T-helper 17 cell (primary cell): Measurements from ENCODE around the gene ADAMTS12. TPM values are rescaled to one million over a fixed set of nuclear protein-coding genes. Genes with fewer than 3 reads are reported as not detected.

ENCODE experiments used
- ATAC-seq: fragments of 150-1000 bp; cut with Tn5 transposase; 2 replicates; pipeline ENCODE4 v1.10.0; 2021; ENCODE audit warnings: mild to moderate bottlenecking, moderate library complexity
- DNase-seq, 3 donors: peaks; one replicate each; pipeline versions ENCODE4 v3.0.0 to v3.0.0-alpha.2; 2020 to 2021
- H3K9me3 ChIP-seq: one replicate; pipeline ENCODE4 v1.7.0; 2013; ENCODE audit warnings: low read length, mild to moderate bottlenecking; ENCODE audit not compliant: control insufficient read depth, poor library complexity, severe bottlenecking
- H3K27ac Mint-ChIP-seq: one replicate; pipeline ENCODE4 v1.8.0; 2022; ENCODE audit warnings: mild to moderate bottlenecking, moderate library complexity, mixed read lengths
- H3K27me3 Mint-ChIP-seq: one replicate; pipeline ENCODE4 v1.8.0; 2022; ENCODE audit warnings: mixed read lengths
- H3K36me3 Mint-ChIP-seq: one replicate; pipeline ENCODE4 v1.8.0; 2022; ENCODE audit warnings: low read depth, mixed read lengths
- H3K4me1 Mint-ChIP-seq: one replicate; pipeline ENCODE4 v1.8.0; 2022; ENCODE audit warnings: mild to moderate bottlenecking, mixed read lengths
- H3K4me3 Mint-ChIP-seq: one replicate; pipeline ENCODE4 v1.8.0; 2022; ENCODE audit warnings: mild to moderate bottlenecking, moderate library complexity, mixed read lengths
- total RNA-seq, 4 donors: library from RNA in 2 of 4; stranded (reverse) in 2 of 4; gene quantifications; one replicate each; pipeline ENCODE4 v1.2.3 and lab custom pipeline; 2022 to 2026

The ADAMTS12 gene, protein sequence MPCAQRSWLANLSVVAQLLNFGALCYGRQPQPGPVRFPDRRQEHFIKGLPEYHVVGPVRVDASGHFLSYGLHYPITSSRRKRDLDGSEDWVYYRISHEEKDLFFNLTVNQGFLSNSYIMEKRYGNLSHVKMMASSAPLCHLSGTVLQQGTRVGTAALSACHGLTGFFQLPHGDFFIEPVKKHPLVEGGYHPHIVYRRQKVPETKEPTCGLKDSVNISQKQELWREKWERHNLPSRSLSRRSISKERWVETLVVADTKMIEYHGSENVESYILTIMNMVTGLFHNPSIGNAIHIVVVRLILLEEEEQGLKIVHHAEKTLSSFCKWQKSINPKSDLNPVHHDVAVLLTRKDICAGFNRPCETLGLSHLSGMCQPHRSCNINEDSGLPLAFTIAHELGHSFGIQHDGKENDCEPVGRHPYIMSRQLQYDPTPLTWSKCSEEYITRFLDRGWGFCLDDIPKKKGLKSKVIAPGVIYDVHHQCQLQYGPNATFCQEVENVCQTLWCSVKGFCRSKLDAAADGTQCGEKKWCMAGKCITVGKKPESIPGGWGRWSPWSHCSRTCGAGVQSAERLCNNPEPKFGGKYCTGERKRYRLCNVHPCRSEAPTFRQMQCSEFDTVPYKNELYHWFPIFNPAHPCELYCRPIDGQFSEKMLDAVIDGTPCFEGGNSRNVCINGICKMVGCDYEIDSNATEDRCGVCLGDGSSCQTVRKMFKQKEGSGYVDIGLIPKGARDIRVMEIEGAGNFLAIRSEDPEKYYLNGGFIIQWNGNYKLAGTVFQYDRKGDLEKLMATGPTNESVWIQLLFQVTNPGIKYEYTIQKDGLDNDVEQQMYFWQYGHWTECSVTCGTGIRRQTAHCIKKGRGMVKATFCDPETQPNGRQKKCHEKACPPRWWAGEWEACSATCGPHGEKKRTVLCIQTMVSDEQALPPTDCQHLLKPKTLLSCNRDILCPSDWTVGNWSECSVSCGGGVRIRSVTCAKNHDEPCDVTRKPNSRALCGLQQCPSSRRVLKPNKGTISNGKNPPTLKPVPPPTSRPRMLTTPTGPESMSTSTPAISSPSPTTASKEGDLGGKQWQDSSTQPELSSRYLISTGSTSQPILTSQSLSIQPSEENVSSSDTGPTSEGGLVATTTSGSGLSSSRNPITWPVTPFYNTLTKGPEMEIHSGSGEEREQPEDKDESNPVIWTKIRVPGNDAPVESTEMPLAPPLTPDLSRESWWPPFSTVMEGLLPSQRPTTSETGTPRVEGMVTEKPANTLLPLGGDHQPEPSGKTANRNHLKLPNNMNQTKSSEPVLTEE (N-terminal part only)
- total RNA-seq (not detected), total RNA-seq (lab: John Stamatoyannopoulos, UW) (0 reads per million in 2 donors)

DNA sequence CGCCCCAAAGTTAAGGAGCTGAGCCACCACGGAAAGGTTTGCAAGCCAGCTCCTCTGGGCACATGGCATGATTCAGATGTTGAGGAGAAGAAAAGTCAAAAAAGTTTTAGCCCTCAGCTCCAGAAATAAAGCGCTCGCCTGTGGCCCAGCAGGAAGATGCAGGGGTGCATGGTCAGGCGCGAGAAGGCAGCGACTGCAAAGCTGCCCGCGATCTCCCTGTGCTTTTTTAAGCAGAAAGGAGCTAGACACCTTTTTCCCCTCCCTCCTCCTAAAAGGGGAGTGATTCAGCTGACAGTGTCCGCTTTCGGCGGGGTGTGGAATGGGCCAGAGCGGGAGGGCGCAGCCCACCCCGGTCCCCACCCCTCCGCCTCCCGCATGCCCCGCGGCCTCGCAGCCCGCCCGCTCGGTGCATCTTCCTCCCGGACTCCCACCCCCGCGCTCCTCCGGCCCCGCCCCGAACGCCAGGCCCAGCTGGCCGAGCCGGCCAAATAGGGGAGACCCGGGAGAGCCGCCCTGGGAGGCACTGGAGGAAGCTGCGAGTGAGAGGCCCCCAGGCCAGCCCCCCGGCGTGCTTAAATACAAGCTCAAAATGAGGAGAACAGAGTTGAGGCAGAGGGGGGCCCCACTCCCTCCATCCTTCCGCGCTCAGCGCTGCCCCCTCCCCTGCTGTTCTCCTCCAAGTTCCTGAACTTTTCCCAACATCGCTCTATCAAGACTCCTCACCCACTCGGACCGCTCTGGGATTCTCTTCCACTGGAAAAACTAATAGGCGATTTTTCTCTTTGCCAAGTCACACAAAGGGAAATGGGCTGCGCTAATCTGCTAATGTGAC, at the start of gene ADAMTS12:
Gene ADAMTS12 (minus strand): TSS at position 203 of the 832 bp plus-strand sequence. CDS start 134 bp downstream, at position 69.
- H3K4me3 Mint-ChIP-seq, result peak within 1 kb of the TSS; percentile 19
- H3K27me3 Mint-ChIP-seq, result peaks cover 41% of the 10 kb centered on the region
- no peak within 1 kb of the TSS for H3K27ac Mint-ChIP-seq
- H3K4me1 Mint-ChIP-seq, result peaks cover 3% of the 10 kb centered on the region
- DNase-seq (no peak), ATAC-seq (no peak)
- peaks cover 2% of the 10 kb centered on the region for H3K36me3 Mint-ChIP-seq
- no peaks in the 10 kb centered on the region for H3K9me3 ChIP-seq

DNA sequence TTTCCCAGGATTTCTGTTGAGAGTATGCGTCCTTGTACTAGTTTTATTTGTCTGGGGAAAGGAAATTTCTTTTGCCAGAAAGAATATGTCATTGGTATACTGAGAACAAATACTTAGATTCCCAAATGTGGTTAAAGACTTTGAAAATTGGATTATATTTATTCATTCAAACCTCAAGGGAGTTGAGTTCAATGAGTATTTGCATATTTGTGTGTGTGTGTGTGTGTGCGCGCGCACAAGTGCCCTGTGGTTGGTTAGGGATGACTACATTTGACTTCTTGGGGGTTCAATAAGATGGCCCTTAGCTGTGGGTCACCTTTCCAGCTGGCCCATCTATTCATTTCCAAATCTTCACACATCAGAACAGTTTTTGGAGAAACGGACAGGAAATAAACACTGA, 49.3 kb upstream of the ADAMTS12 start:
- ATAC-seq (no peak), DNase-seq (no peak)
- peaks cover 87% of the 10 kb centered on the region for H3K27me3 Mint-ChIP-seq
- H3K4me1 Mint-ChIP-seq, result peaks cover 4% of the 10 kb centered on the region
- H3K36me3 Mint-ChIP-seq, result peaks cover 2% of the 10 kb centered on the region
- no peaks in the 10 kb centered on the region for H3K9me3 ChIP-seq
- H3K4me3 Mint-ChIP-seq, result no peak overlapping the region
- no peak overlapping the region for H3K27ac Mint-ChIP-seq

DNA sequence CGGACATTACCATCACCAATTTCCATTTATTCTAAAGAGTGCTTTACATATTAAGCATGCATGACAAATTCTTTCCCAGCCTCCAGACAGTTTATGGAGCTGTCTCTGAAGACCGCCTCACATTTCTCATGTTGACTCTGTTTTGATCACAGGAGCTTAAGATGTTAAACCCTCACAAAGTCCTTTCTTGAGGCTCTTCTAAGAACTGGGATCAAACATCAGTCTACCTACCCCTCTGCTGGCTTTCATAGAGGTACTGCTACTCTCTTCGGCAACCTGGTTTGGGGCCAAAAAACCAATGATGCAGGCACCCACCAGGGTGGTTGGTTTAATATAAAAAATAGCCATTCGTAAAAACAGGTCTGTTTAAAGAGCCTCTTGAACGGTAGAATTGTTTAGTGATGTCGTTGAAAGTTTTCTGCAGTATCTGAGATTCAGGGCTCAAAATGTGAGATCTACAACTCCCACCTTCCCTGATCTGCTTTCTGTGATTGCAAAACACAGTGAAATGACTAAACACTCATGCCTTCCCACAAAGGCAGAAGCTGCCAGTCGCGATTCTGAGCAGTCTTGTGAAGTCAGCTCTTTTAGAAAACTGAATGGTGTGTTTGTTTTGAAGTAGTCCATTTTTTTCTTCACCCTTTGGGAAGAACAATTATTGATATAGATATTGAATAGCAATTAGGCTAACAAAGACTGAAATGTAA, 47.9 kb upstream of the ADAMTS12 start:
- peaks cover 92% of the 10 kb centered on the region for H3K27me3 Mint-ChIP-seq
- H3K36me3 Mint-ChIP-seq, result no peaks in the 10 kb centered on the region
- H3K4me3 Mint-ChIP-seq, result no peak overlapping the region
- peaks cover 10% of the 10 kb centered on the region for H3K4me1 Mint-ChIP-seq
- H3K27ac Mint-ChIP-seq, result no peak overlapping the region
- no peak for ATAC-seq
- DNase-seq, result no peak
- no peaks in the 10 kb centered on the region for H3K9me3 ChIP-seq

DNA sequence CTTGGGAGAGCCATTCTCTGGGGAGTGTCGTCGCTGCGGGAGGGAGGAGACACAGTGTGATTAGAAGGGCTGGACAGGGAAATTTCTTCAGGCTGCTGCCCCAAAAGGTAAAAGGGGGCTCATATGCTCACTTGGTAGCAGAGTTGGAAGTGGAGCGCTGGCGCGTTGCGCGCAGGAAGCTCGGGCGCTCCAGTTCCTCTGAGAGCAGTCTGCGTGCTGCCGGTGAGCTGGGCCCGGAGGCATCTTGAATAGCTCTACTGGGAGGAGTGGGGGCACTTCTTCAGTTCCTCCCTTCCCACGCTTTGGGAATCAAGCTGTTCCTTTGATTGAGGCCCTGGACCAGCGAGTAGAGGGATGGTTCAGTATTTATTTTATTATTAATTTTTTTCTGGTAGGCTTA, 47.1 kb upstream of the ADAMTS12 start:
- H3K9me3 ChIP-seq, result no peaks in the 10 kb centered on the region
- Mint-ChIP-seq H3K4me1 (peaks cover 10% of the 10 kb centered on the region), H3K4me3 (no peak overlapping the region), H3K36me3 (no peaks in the 10 kb centered on the region), H3K27me3 (peaks cover 93% of the 10 kb centered on the region), H3K27ac (no peak overlapping the region)
- no peak for DNase-seq
- no peak for ATAC-seq

DNA sequence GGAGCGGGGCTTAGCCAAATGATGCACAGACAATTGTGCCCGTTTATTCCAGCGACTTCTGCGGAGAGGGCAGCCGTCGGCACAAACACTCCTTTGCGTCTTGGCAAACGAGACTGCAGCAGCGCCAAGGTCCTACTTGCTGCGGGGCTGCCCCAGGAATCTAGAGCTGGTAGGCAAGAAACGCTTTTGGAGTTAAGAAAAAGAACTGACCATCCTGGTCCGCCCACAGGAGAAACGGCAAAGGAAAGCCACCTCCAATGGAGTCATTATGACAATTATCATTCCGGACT, 46.7 kb upstream of the ADAMTS12 start:
- peaks cover 10% of the 10 kb centered on the region for H3K4me1 Mint-ChIP-seq
- H3K27ac Mint-ChIP-seq, result no peak overlapping the region
- no peak for ATAC-seq
- H3K36me3 Mint-ChIP-seq, result no peaks in the 10 kb centered on the region
- no peaks in the 10 kb centered on the region for H3K9me3 ChIP-seq
- H3K4me3 Mint-ChIP-seq, result no peak overlapping the region
- H3K27me3 Mint-ChIP-seq, result peaks cover 90% of the 10 kb centered on the region
- DNase-seq, result no peak

DNA sequence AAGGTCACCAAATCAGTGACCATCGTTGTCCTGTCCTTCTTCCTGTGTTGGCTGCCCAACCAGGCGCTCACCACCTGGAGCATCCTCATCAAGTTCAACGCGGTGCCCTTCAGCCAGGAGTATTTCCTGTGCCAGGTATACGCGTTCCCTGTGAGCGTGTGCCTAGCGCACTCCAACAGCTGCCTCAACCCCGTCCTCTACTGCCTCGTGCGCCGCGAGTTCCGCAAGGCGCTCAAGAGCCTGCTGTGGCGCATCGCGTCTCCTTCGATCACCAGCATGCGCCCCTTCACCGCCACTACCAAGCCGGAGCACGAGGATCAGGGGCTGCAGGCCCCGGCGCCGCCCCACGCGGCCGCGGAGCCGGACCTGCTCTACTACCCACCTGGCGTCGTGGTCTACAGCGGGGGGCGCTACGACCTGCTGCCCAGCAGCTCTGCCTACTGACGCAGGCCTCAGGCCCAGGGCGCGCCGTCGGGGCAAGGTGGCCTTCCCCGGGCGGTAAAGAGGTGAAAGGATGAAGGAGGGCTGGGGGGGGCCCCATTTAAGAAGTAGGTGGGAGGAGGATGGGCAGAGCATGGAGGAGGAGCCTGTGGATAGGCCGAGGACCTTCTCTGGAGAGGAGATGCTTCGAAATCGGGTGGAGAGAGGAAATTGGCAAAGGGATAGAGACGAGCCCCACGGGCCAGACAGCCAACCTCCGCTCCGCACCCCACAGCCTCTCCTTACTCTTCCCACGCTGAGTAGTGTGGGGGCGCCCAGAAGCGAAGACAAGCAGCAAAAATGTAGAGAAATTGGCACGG, 46.1 kb upstream of the ADAMTS12 start:
- ATAC-seq, result no peak
- H3K36me3 Mint-ChIP-seq, result no peaks in the 10 kb centered on the region
- peaks cover 90% of the 10 kb centered on the region for H3K27me3 Mint-ChIP-seq
- H3K9me3 ChIP-seq, result no peaks in the 10 kb centered on the region
- H3K4me3 Mint-ChIP-seq, result no peak overlapping the region
- DNase-seq, result no peak
- peaks cover 10% of the 10 kb centered on the region for H3K4me1 Mint-ChIP-seq
- H3K27ac Mint-ChIP-seq, result no peak overlapping the region

DNA sequence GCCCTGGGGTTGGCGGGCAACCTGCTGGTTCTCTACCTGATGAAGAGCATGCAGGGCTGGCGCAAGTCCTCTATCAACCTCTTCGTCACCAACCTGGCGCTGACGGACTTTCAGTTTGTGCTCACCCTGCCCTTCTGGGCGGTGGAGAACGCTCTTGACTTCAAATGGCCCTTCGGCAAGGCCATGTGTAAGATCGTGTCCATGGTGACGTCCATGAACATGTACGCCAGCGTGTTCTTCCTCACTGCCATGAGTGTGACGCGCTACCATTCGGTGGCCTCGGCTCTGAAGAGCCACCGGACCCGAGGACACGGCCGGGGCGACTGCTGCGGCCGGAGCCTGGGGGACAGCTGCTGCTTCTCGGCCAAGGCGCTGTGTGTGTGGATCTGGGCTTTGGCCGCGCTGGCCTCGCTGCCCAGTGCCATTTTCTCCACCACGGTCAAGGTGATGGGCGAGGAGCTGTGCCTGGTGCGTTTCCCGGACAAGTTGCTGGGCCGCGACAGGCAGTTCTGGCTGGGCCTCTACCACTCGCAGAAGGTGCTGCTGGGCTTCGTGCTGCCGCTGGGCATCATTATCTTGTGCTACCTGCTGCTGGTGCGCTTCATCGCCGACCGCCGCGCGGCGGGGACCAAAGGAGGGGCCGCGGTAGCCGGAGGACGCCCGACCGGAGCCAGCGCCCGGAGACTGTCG, 45.4 kb upstream of the ADAMTS12 start:
- Mint-ChIP-seq H3K27me3 (peaks cover 88% of the 10 kb centered on the region), H3K4me3 (no peak overlapping the region)

DNA sequence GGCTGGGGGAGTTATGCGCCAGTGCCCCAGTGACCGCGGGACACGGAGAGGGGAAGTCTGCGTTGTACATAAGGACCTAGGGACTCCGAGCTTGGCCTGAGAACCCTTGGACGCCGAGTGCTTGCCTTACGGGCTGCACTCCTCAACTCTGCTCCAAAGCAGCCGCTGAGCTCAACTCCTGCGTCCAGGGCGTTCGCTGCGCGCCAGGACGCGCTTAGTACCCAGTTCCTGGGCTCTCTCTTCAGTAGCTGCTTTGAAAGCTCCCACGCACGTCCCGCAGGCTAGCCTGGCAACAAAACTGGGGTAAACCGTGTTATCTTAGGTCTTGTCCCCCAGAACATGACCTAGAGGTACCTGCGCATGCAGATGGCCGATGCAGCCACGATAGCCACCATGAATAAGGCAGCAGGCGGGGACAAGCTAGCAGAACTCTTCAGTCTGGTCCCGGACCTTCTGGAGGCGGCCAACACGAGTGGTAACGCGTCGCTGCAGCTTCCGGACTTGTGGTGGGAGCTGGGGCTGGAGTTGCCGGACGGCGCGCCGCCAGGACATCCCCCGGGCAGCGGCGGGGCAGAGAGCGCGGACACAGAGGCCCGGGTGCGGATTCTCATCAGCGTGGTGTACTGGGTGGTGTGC, 44.7 kb upstream of the ADAMTS12 start, which contains the start of gene RXFP3:
Gene RXFP3 (plus strand): TSS at position 6 of the 636 bp plus-strand sequence. CDS start 355 bp downstream, at position 361.
- Mint-ChIP-seq H3K27me3 (peaks cover 88% of the 10 kb centered on the region), H3K4me1 (peaks cover 10% of the 10 kb centered on the region), H3K36me3 (peaks cover 6% of the 10 kb centered on the region), H3K4me3 (no peak within 1 kb of the TSS), H3K27ac (no peak within 1 kb of the TSS)
- DNase-seq, result no peak
- H3K9me3 ChIP-seq, result no peaks in the 10 kb centered on the region
- no peak for ATAC-seq

More for the DNA sequence above, 45.4 kb upstream of the ADAMTS12 start:
- Mint-ChIP-seq H3K4me1 (peaks cover 10% of the 10 kb centered on the region), H3K27ac (no peak overlapping the region), H3K36me3 (peaks cover 2% of the 10 kb centered on the region)
- H3K9me3 ChIP-seq, result no peaks in the 10 kb centered on the region
- no peak for ATAC-seq
- DNase-seq, result no peak

DNA sequence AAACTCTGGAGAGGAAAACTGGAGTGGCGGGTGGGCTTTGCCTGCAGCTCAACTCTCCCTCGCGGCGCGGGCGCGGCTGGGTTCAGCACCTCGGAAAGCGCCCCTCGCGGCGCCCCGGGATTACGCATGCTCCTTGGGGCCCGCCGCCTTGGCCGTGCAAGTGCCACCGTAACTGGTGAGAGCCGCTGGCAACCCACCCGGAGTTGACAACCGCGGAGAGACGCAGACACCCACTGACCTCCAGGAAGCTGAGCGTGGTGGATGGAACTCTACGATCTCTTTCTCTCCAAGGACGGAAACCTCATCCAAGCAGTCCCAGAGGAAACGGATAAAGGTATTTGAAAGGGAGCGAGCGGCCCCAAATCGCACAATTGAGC, 44.2 kb upstream of the ADAMTS12 start:
- peaks cover 6% of the 10 kb centered on the region for H3K36me3 Mint-ChIP-seq
- DNase-seq (peak in 1 of 3 donors; percentile 33), ATAC-seq (peak; percentile 57)
- no peak overlapping the region for H3K27ac Mint-ChIP-seq
- no peaks in the 10 kb centered on the region for H3K9me3 ChIP-seq
- H3K4me1 Mint-ChIP-seq, result peaks cover 10% of the 10 kb centered on the region
- H3K27me3 Mint-ChIP-seq, result peaks cover 88% of the 10 kb centered on the region
- H3K4me3 Mint-ChIP-seq, result no peak overlapping the region

DNA sequence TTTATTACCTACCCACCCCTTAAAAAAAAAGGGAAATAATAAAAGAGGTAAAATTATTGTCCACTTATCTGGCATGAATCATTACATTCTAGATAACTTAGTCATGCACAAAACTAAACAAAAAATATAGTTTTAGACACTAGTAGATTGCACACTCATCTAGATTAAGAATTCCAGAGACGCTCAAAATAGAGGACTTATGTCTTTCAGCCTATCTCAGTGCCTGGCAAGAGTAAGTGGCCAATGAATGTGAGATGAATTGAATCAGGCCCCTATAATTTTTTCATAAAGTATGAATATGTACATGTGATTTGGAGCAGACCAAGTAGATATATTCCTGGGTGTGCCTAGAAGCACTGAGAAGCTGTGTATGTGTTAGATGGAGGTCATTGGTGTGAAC, 42.4 kb upstream of the ADAMTS12 start:
- ATAC-seq (no peak), DNase-seq (no peak)
- Mint-ChIP-seq H3K36me3 (peaks cover 6% of the 10 kb centered on the region), H3K4me3 (no peak overlapping the region), H3K27me3 (peaks cover 73% of the 10 kb centered on the region), H3K27ac (no peak overlapping the region), H3K4me1 (peaks cover 10% of the 10 kb centered on the region)
- no peaks in the 10 kb centered on the region for H3K9me3 ChIP-seq
